HG03175 (cell line): ENCODE measurements around the gene RCL1.
"Not testable (repeated sequence)": the region's sequence is repeated elsewhere in the genome, so short reads cannot be mapped to it uniquely, and the experiment has no call there.

Source experiments
- ATAC-seq: cut with Tn5 transposase; IDR thresholded peaks from one replicate; pipeline ENCODE4 v1.9.1; 2021; ENCODE audit warnings: mild to moderate bottlenecking, moderate library complexity; ENCODE audit not compliant: unreplicated experiment

RCL1 gene

GRCh38 chr9:4866239-4866969, 73.7 kb downstream of the RCL1 start:
- ATAC-seq, result no peak

GRCh38 chr9:4873066-4873465, 80.3 kb downstream of the RCL1 start:
- no peak for ATAC-seq

- ATAC-seq, result no peak
Observed at GRCh38 chr9:4875559-4875958, 82.8 kb downstream of the RCL1 start.

GRCh38 chr9:4879115-4879558, 86.4 kb downstream of the RCL1 start:
- no peak for ATAC-seq

- no peak for ATAC-seq
Observed at GRCh38 chr9:4883326-4883873, 90.7 kb downstream of the RCL1 start.

- peak; percentile 97 for ATAC-seq
Observed at GRCh38 chr9:4886698-4887097, 94.0 kb downstream of the RCL1 start.

GRCh38 chr9:4887556-4887955, 94.8 kb downstream of the RCL1 start:
- no peak for ATAC-seq

- ATAC-seq, result no peak
Observed at GRCh38 chr9:4890242-4890641, 97.5 kb downstream of the RCL1 start.

GRCh38 chr9:4890929-4891328, 98.2 kb downstream of the RCL1 start:
- ATAC-seq, result no peak

GRCh38 chr9:4891674-4892073, 98.9 kb downstream of the RCL1 start:
- no peak for ATAC-seq

- no peak for ATAC-seq
Observed at GRCh38 chr9:4892501-4893194, 99.9 kb downstream of the RCL1 start.

GRCh38 chr9:4894076-4894475, 101.3 kb downstream of the RCL1 start:
- no peak for ATAC-seq

GRCh38 chr9:4899853-4900252, 107.1 kb downstream of the RCL1 start:
- not testable (repeated sequence) for ATAC-seq

- ATAC-seq, result not testable (repeated sequence)
Observed at GRCh38 chr9:4901401-4902134, 108.8 kb downstream of the RCL1 start.

GRCh38 chr9:4902135-4902475, 109.4 kb downstream of the RCL1 start:
- ATAC-seq, result no peak

- no peak for ATAC-seq
Observed at GRCh38 chr9:4904322-4905134, 111.8 kb downstream of the RCL1 start.

- ATAC-seq, result no peak
Observed at GRCh38 chr9:4905135-4905490, 112.4 kb downstream of the RCL1 start.
